ENCODE measurements around the gene KDM1B.

Gene KDM1B

GRCh38 chr6:18263418-18264218, 108.4 kb downstream of the KDM1B start:
- no peak for DNase-seq (ENCODE audit: low read depth)

- DNase-seq (ENCODE audit: low read depth), result peak; percentile 74
These were observed 109.1 kb downstream of the KDM1B start, which contains the start of gene DEK for GRCh38 chr6:18264219-18264922. DEK (minus strand) TSS chr6:18264530; CDS start chr6:18263987, 543 bp downstream.

- no peak for DNase-seq (ENCODE audit: low read depth)
These were observed 109.7 kb downstream of the KDM1B start for GRCh38 chr6:18264923-18265377.

GRCh38 chr6:18265787-18266522, 110.7 kb downstream of the KDM1B start:
- no peak for DNase-seq (ENCODE audit: low read depth)

- no peak for DNase-seq (ENCODE audit: low read depth)
These were observed 111.3 kb downstream of the KDM1B start for GRCh38 chr6:18266523-18266912.

- DNase-seq (ENCODE audit: low read depth), result no peak
These were observed 112.8 kb downstream of the KDM1B start for GRCh38 chr6:18268066-18268465.

- DNase-seq (ENCODE audit: low read depth), result no peak
These were observed 114.0 kb downstream of the KDM1B start for GRCh38 chr6:18269253-18269652.

- DNase-seq (ENCODE audit: low read depth), result no peak
These were observed 114.5 kb downstream of the KDM1B start for GRCh38 chr6:18269717-18270116.

- DNase-seq (ENCODE audit: low read depth), result no peak
These were observed 115.0 kb downstream of the KDM1B start for GRCh38 chr6:18270216-18270615.
